Activated B cell treated with CpG ODN at 0.5 μM for 24 hours (primary cell): ENCODE data around the gene ETV6. TPM values are rescaled to one million over a fixed set of nuclear protein-coding genes. Genes with fewer than 3 reads are reported as not detected.

Experiments
- ATAC-seq: fragments of 200-7000 bp; cut with Tn5 transposase; one replicate; pipeline ENCODE4 v1.10.0; 2021; ENCODE audit warnings: low read depth, mild to moderate bottlenecking, moderate library complexity
- CTCF ChIA-PET: fragments of 350-600 bp; sonication (Branson Sonifier 250); formaldehyde crosslinking; loops from one replicate; lab custom pipeline; 2021; ENCODE audit warnings: antibody characterized with exemption; lab: Charles Lee
- POLR2A ChIA-PET: fragments of 350-600 bp; sonication (Branson Sonifier 250); formaldehyde crosslinking; loops from one replicate; lab custom pipeline; 2021; ENCODE audit warnings: antibody characterized with exemption; lab: Charles Lee
- DNase-seq: peaks from one replicate; pipeline ENCODE4 v3.0.0; 2022
- H3K27ac Mint-ChIP-seq: one replicate; pipeline ENCODE4 v1.8.0; 2020; ENCODE audit warnings: mixed read lengths
- H3K27me3 Mint-ChIP-seq: one replicate; pipeline ENCODE4 v1.8.0; 2021; ENCODE audit warnings: mixed read lengths
- H3K36me3 Mint-ChIP-seq: one replicate; pipeline ENCODE4 v1.8.0; 2021; ENCODE audit warnings: low read depth, mixed read lengths
- H3K4me1 Mint-ChIP-seq: one replicate; pipeline ENCODE4 v1.8.0; 2021; ENCODE audit warnings: mixed read lengths
- H3K4me3 Mint-ChIP-seq: one replicate; pipeline ENCODE4 v1.8.0; 2020; ENCODE audit warnings: mild to moderate bottlenecking, mixed read lengths
- H3K9me3 Mint-ChIP-seq: one replicate; pipeline ENCODE4 v1.8.0; 2020; ENCODE audit warnings: mixed read lengths
- intact Hi-C: fragments of 100-400 bp; cut with micrococcal nuclease; formaldehyde crosslinking; loops from one replicate; pipeline ENCODE4 v1.15.1; 2024
- total RNA-seq: library from RNA; stranded (reverse); gene quantifications from 2 replicates; pipeline ENCODE4 v1.2.3, GENCODE V29; 2022
- TF ChIP-seq, protein P1 (sequence below): fragments of 200-600 bp; IDR thresholded peaks from one replicate; pipeline ENCODE4 v1.8.0; 2022; ENCODE audit warnings: antibody characterized with exemption, mild to moderate bottlenecking

ETV6 gene
- total RNA-seq, 1 donor from 2014 or later = 130 TPM

DNA sequence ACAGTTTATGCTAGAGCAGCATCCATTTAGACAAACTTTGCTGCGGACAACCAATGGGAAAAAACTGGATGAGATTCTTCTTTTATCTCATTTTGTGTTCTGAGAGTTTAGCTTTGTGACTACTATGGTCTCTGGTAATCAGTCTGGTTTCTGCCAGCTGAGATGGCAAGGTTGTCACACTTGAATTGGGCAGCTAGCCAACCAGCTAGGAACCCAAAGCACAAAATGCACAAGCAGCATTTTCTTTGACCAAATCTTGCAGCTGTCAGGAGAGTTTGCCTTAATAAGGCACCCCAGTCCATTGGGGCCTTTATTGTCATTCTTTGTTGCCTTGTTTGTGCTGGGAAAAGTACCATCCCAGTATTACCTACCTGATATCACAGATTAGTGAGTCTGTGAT is 34.0 kb upstream of the ETV6 start:
- no peaks in the 10 kb centered on the region for H3K27me3 Mint-ChIP-seq
- ATAC-seq (no peak), DNase-seq (no peak)
- TF ChIP-seq, protein P1, sequence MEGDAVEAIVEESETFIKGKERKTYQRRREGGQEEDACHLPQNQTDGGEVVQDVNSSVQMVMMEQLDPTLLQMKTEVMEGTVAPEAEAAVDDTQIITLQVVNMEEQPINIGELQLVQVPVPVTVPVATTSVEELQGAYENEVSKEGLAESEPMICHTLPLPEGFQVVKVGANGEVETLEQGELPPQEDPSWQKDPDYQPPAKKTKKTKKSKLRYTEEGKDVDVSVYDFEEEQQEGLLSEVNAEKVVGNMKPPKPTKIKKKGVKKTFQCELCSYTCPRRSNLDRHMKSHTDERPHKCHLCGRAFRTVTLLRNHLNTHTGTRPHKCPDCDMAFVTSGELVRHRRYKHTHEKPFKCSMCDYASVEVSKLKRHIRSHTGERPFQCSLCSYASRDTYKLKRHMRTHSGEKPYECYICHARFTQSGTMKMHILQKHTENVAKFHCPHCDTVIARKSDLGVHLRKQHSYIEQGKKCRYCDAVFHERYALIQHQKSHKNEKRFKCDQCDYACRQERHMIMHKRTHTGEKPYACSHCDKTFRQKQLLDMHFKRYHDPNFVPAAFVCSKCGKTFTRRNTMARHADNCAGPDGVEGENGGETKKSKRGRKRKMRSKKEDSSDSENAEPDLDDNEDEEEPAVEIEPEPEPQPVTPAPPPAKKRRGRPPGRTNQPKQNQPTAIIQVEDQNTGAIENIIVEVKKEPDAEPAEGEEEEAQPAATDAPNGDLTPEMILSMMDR = no peak
- H3K9me3 Mint-ChIP-seq = no peaks in the 10 kb centered on the region
- POLR2A ChIA-PET = interaction anchor here (0.6 kb wide), 1 partner anchor 256 kb away, joined by 16 read pairs; no protein-coding TSS in a partner anchor
- H3K4me1 Mint-ChIP-seq = no peaks in the 10 kb centered on the region
- no peaks in the 10 kb centered on the region for H3K36me3 Mint-ChIP-seq
- intact Hi-C loops = no loop called here
- CTCF ChIA-PET = no interaction called here
- no peak overlapping the region for H3K4me3 Mint-ChIP-seq
- H3K27ac Mint-ChIP-seq = no peak overlapping the region

DNA sequence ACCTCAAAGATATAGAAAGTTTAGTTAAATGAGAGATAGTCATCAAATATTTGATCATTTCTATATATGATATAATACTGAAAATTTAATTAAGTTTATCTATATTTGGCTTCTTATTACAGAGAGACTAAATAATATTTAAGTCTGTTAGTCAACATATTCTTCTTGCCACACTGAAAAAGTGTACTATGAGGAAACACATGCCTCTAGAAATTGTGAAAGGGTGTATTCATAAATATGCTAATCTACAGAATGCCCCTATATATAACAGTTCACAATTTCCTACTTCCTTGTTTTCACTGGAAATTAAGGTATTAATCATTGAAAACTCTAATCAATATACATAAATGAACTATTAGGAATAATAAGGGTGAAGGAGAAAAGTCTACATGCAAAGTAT is 31.4 kb upstream of the ETV6 start:
- ChIA-PET CTCF (interaction anchor here (1.0 to 1.4 kb wide), 2 partner anchors 10 to 415 kb away, joined by 4 to 6 read pairs; no protein-coding TSS in a partner anchor), POLR2A (no interaction called here)
- no peak overlapping the region for H3K27ac Mint-ChIP-seq

DNA sequence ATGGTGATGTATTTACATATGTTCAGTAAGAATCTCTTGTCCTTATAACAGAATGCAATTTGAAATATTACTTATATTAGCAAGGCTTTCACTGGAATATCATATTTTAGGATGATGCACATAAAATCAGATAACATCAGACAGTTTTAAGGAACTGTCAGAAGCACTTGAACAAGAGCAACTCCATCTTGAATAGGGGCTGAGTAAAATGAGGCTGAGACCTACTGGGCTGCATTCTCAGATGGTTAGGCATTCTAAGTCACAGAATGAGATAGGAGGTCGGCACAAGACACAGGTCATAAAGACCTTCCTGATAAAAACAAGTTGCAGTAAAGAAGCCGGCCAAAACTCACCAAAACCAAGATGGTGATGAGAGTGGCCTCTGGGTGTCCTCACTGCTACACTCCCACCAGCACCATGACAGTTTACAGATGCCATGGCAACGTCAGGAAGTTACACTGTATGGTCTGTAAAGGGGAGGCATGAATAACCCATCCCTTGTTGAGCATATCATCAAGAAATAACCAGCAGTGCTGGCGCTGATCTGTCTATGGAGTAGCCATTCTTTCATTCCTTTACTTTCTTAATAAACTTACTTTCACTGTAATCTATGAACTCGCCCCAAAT is 27.6 kb upstream of the ETV6 start:
- Mint-ChIP-seq H3K27me3 (no peaks in the 10 kb centered on the region), H3K27ac (peak overlapping the region; percentile 6), H3K36me3 (no peaks in the 10 kb centered on the region), H3K4me1 (peaks cover 11% of the 10 kb centered on the region), H3K9me3 (no peaks in the 10 kb centered on the region), H3K4me3 (no peak overlapping the region)
- intact Hi-C loops = loop anchor here (1.0 kb wide), 2 partner anchors 27 to 411 kb away; partner anchors contain the start of gene ETV6
- ChIA-PET CTCF (interaction anchor here (0.8 to 3.2 kb wide), 6 partner anchors 40 to 705 kb away, joined by 3 to 33 read pairs (median 4); no protein-coding TSS in a partner anchor), POLR2A (no interaction called here)
- TF ChIP-seq, protein P1 = no peak
- DNase-seq (no peak), ATAC-seq (peak; percentile 47)

More for the DNA sequence above, 31.4 kb upstream of the ETV6 start:
- Mint-ChIP-seq H3K9me3 (no peaks in the 10 kb centered on the region), H3K27me3 (no peaks in the 10 kb centered on the region), H3K4me1 (peaks cover 10% of the 10 kb centered on the region), H3K36me3 (no peaks in the 10 kb centered on the region), H3K4me3 (no peak overlapping the region)
- no peak for DNase-seq
- TF ChIP-seq, protein P1 = no peak
- ATAC-seq = no peak
- intact Hi-C loops = no loop called here

DNA sequence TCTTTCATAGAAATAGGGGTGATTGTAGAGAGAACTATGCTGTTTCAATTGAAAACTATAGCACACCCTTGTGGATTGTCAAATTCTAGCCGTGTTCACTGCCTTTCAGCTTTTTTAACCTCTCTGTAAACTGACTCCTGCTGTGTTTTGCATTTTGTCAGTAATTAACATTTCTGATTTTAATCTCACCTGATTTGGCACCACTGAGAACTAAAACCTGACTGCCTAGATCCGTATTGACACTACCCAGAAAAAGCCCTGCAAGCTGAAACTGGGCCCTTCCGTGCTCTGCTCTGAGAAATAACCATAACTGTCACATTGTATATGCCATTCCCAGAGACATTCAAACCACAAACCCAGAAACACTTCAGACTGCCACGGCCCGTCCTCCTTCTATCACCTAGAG is 26.6 kb upstream of the ETV6 start:
- Mint-ChIP-seq H3K4me1 (peaks cover 11% of the 10 kb centered on the region), H3K36me3 (no peaks in the 10 kb centered on the region), H3K9me3 (no peaks in the 10 kb centered on the region), H3K4me3 (no peak overlapping the region), H3K27me3 (no peaks in the 10 kb centered on the region), H3K27ac (no peak overlapping the region)
- ChIA-PET POLR2A (interaction anchor here (1.0 to 1.2 kb wide), 3 partner anchors 27 to 410 kb away, joined by 3 to 7 read pairs (median 3); partner anchors contain the start of gene ETV6), CTCF (interaction anchor here (0.8 to 2.2 kb wide), 6 partner anchors 41 to 704 kb away, joined by 3 to 33 read pairs (median 4); no protein-coding TSS in a partner anchor)
- ATAC-seq = no peak
- DNase-seq = no peak
- intact Hi-C loops = loop anchor here (1.0 kb wide), 2 partner anchors 26 to 410 kb away; partner anchors contain the start of gene ETV6
- TF ChIP-seq, protein P1 = no peak

DNA sequence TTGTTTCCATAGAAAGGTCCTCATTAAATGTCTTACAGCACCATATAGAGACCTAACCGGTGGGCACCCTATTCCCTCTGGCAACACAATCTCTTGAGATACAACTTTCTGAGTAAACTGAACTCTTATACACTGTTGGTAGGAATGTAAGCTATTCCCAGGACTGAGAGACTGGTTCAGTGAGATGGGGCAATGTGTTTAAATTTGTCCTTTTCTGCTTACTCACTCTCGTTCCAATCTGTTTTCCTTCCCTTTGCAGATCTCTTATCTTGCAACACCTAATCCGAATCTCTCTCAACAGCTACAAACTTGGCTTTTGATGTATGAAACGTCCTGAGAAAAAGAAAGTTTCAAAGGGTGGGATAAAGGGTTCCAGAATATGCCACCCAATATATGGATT is 26.1 kb upstream of the ETV6 start:
- no peak for DNase-seq
- POLR2A ChIA-PET = interaction anchor here (1.0 to 1.2 kb wide), 3 partner anchors 27 to 409 kb away, joined by 3 to 7 read pairs (median 3); partner anchors contain the start of gene ETV6

More for the DNA sequence above, 26.1 kb upstream of the ETV6 start:
- intact Hi-C loops = no loop called here
- H3K4me3 Mint-ChIP-seq = no peak overlapping the region
- H3K36me3 Mint-ChIP-seq = no peaks in the 10 kb centered on the region
- CTCF ChIA-PET = interaction anchor here (0.9 to 2.2 kb wide), 5 partner anchors 42 to 410 kb away, joined by 3 to 33 read pairs (median 4); no protein-coding TSS in a partner anchor
- H3K4me1 Mint-ChIP-seq = peaks cover 11% of the 10 kb centered on the region
- no peaks in the 10 kb centered on the region for H3K9me3 Mint-ChIP-seq
- no peak overlapping the region for H3K27ac Mint-ChIP-seq
- ATAC-seq = no peak
- TF ChIP-seq, protein P1 = no peak
- no peaks in the 10 kb centered on the region for H3K27me3 Mint-ChIP-seq
